ENCODE data around the gene PRLH.

The PRLH gene, protein sequence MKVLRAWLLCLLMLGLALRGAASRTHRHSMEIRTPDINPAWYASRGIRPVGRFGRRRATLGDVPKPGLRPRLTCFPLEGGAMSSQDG

DNA sequence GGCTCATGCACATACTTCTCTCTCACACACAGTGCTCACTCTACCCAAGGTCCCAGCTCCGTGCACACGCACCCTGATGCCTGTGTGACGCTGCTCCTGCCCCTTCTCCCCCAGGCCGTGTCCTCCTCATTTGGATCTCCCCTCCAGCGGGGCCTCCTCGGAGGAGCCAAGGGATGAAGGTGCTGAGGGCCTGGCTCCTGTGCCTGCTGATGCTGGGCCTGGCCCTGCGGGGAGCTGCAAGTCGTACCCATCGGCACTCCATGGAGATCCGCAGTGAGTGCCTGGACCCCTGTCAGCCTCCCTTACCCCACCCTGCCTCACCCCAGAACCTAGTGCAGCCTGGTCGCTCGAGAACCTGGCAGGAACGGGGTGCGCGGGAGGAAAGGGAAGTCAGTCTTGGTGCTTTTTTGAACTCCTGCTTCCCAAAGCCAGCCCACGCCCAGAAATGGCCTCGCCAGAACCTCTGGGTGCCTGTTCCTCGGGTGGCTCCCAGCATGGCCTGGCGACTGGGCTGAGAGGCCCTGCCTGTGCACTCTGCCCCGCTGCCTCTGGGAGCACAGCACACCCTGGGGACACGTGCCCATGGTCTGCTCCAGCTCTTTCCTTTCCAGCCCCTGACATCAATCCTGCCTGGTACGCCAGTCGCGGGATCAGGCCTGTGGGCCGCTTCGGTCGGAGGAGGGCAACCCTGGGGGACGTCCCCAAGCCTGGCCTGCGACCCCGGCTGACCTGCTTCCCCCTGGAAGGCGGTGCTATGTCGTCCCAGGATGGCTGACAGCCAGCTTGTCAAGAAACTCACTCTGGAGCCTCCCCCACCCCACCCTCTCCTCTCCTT is at the start of gene PRLH:
TSS of gene PRLH (plus strand) at position 174 of the 835 bp plus-strand sequence. CDS start at position 174, 0 bp downstream.
- DNase-seq (ENCODE audit: low spot score): no peak

DNA sequence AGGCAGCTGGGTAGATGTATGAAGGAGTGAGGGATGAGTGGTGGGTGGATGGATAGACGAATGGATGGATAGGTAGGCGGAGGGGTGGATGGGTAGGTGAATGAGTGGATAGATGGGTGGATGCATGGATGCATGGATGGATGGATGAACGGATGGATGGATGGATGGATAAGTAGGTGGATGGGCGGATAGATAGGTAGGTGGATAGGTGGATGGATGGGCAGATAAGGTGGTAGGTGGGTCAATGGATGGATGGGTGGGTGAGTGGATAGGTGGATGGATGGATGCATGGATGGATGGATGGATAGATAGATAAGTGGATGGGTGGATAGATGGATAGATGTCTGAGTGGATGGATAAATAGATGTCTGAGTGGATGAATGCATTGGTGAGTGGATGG is 49.2 kb upstream of the PRLH start:
- DNase-seq (ENCODE audit: low spot score): no peak

DNA sequence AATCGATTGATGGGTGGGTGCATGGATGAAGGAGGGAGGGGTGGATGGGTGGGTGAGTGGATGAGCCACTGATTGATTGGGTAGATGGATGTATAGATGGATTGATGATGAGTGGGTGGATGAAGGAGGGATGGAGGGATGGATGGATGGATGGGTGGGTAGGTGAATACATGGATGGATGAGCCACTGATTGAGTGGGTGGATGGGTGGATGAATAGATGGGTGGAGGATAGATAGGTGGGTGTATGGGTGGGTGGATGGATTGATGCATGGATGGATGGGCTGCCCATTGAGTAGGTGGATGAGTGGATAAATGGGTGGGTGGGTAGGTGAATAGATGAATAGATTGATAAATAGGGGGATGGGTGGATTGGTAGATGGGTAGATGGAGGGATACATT is 48.4 kb upstream of the PRLH start:
- no peak for DNase-seq (ENCODE audit: low spot score)

DNA sequence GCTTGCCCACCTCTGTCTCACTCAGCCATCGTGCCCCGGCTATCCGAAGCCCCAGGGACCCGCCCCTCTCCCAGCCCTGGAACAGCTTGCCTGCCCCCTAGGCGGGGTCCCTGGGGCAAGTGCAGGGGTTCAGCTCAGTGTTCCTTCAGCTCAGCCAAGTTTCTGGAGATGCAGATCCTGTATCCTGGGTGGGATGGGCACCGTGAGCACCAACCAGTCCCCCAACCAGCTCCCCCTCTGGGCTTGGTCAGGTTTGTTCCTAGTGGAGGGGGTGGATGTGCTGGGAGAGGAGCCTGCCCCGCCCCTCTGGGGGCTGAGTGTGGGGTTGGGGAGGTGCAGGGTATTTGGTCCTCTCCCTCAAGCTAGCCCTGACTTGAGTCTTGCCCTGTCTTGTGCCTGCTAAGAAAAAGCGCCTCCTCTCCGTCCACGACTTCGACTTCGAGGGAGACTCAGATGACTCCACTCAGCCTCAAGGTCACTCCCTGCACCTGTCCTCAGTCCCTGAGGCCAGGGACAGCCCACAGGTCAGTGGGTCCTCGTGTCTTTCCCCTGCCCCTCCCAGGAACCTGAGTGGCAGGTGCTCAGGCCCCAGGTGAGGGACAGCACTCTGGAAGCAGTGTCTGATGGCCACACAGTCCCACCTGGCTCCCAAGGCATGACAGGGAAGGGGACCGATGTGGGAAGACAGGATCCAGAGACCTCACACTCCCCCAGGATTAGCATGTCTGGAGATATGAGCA is 46.7 kb upstream of the PRLH start:
- no peak for DNase-seq (ENCODE audit: low spot score)

DNA sequence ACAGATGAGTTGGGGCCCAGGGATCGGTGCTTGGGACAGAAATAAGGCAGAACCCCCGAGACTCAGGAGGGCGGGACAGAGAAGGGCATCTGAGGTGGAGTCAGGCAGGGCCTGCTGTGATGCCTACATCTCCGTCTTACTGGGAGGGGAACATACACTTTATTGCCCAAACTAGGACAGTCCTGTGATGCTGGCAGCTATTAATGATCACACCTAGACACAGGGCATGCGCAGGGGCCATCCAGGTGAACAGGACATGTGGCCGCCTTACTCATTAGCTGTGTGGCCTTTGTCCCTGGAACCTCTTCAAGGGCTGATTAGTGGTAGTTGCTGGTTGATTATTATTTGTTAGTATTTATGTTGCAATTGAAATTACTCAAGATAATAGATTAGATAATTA is 46.1 kb upstream of the PRLH start:
- DNase-seq (ENCODE audit: low spot score): no peak

DNA sequence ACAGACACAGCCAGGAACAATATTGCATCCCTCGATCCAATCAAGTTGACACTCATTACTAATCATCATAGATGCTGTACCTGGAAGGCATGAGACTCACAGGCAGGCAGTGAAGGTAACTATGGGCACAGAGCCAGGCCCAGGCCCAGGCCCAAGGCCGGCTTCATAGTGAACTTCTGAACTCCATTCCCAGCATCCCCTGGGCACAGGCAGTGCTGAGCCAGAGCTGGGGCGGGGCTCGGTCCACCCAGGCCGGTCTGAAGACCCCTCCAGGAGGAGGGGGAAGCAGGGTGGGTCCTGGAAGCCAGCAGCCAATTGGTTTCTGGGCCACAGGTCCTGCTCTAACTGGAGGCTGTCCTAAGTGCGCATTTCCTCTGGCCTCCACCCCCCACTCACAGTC is 41.7 kb upstream of the PRLH start:
- no peak for DNase-seq (ENCODE audit: low spot score)

DNA sequence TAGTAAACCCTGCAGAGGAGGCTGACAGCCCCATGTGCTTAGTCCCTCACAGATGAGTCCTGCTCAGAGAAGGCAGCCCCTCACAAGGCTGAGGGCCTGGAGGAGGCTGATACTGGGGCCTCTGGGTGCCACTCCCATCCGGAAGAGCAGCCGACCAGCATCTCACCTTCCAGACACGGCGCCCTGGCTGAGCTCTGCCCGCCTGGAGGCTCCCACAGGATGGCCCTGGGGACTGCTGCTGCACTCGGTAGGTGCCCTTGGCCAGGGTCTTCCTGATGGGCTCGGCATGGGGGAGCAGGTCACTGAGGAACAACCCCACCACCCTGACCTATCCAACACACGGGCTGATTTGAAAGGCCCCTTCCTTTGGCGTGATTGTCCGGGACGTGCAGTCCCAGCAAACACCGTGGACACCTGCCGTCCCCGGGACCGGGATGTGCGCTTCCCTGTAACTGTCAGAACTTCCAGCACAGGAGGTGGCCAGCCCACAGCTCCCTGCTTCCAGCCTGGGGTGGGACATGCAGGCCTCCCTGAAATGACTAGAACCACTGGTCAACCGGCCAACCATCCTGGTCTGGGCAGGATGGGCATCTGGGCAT is 40.7 kb upstream of the PRLH start:
- DNase-seq (ENCODE audit: low spot score): no peak

DNA sequence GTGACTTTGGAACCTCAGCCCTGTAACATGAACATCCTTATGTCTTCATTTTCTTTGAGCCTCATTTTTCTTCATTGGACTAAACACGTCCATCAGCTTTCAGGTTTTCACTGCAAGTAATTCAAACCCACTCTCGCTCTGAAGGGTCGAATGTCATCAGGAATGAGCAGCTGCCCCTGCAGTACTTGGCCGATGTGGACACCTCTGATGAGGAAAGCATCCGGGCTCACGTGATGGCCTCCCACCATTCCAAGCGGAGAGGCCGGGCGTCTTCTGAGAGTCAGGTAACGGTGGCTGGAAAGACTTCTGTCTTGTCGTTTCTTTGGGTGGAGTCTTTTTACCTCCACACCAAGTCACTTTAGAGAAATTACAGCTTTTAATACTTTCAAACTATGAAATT is 39.1 kb upstream of the PRLH start:
- no peak for DNase-seq (ENCODE audit: low spot score)

DNA sequence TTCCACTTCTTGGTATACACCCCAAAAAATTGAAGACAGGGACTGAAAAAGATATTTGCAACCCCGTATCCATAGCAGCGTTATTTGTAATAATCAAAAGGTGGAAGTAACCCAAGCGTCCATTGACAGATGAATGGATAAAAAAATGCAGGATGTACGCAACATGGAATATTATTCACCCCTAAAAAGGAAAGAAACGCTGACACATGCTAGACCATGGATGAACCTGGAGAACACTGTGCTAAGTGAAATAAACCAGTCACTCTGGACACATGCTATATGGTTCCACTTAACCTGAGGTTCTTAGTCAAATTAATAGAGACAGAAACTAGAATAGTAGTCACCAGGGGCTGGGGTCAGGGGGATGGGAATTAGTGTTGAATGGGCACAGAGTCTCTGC is 38.6 kb upstream of the PRLH start:
- DNase-seq (ENCODE audit: low spot score): no peak

DNA sequence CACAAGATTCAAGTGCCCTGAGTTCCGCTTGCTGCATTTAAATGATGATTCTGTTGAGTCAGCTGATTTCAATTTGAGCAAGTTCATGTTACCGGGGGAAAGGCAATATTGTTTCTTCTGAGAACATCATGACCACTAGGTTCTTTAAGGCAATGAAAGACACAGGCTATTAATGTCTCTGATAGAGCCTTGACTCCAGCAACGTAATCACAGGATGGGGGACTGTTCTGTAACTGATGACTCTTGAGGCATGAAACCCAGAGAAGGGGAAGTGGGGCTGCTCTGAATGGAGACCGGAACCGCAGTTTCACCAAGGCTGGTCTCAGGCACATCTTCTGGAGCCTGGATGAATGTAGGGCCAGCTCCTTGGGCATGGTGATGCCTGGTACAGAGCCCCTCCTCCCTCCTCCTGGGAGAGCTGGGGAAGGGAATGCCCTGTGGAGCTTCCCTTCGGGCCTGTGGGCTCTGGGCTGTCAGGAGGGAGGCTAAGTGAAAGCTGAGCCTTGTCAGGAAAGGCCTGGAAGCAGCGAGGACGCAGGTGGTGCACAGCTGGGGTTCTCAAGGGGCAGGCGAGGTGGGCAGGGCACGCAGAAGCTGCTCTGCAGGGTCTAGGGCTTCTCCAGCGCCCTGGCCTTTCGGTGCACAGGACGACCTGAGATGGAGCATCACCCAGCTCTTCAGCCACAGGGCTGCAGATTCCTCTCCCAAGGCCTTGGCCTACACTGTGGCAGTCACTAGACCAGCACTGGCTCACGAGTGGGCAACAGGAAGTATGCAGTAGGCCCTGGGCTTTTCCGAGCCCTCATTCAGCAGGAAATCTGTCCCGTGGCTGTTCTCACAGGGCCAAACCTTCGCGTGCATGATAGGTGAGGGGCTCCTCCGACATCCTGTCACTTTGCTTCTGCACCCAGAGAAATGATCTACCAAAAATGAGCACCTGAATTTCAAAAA is 36.6 kb upstream of the PRLH start:
- no peak for DNase-seq (ENCODE audit: low spot score)

DNA sequence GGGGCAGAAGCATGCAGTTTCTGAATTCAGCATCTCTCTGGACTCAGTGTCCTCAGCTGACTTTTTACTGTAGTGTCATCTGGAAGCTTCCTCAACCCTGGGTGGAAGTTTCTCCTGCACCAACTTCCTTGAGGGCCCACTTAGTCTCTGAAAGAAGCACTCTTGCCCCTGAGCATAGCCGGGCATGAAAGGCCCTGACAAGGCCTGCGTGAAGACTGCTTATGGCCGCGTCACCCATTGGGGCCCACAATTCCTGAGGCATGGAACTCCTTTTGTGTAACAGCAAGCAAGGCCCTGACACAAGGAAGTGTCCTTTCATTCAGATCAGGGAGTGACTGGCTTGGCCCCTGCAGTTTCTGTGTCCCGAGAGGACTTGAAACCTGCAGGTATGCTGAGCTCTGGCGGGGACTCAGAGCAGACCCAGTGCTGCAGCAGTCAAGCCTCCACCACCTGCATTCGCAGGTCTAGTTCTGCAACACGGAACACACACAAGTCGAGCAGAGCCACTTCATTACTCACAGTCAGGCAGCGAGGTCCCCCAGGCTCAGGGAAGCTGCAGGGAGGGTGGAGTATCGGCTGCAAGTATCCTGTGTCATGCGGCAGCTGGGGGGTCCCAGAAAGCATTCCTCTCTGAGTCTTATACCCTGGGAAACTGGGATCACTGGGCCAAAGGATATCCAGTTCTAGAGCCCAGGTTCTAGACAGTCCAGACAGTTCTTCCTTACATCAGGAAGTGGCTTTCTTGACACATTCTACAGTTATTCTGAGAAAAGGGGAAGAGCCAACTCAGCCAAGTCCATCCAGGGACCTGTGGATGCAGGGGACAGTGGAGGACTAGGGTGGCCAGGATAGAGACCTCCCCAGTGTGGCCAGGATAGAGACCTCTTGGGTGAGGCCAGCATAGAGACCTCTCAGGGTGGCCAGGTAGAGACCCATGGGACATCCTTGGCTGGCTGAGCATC is 35.6 kb upstream of the PRLH start:
- no peak for DNase-seq (ENCODE audit: low spot score)

DNA sequence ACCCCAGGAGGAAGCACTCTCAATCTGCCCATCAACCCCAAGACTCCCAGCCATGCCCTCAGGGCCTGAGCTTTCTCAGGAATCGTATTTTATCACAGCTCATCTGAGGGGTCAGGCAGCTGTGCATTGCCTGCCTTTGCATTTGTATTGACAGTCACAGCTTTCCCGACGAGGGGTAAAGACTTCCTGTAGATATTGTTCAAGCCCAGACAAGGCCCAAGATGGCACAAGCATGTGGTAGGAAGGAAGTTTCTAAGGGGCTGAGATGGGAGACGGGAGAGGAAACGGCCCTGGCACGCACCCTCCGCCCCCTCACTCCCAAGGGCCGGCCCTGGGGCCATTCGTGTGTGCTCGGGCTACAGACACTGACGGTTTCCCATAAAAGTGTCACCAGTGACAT is 34.2 kb upstream of the PRLH start:
- no peak for DNase-seq (ENCODE audit: low spot score)

DNA sequence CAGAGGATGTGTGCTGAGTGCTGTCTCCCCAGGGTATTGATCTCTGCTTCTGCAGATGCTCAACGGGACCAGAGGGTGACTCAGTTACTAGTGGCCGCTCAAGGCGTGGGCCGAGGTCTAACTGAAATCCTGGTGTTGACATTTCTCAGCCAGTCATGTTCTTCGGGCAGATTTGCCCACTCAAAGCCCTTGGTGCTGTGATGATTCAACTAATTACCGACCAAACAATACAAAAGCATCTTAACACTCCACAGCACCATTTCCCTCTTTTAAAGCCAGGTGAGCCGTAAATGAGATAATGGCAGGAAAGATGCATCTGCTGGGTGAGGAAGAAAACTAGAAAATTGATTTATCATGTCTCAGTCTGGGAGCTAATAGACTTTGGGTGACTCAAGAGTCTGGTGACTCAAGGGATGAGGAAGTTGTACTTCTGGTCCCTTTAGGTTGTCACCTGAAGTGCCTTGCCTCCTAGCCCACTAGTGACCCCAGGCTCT is 32.7 kb upstream of the PRLH start:
- no peak for DNase-seq (ENCODE audit: low spot score)

DNA sequence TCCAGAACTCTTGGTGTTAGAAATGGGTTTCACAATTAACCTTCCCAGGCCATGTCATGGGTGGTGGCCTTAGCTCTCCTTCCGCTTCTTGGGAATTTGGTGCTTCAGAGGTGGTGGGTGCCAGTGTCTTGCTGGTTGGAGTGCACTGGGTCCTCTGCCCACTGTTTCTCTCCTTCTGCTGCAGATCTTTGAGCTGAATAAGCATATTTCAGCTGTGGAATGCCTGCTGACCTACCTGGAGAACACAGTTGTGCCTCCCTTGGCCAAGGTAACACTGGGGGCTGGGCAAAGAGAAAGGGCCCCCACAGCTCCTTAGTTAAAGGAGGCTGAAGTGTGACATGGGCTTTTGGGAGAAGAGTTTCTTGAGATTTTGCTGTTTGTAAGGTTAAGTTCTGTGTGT is 32.0 kb upstream of the PRLH start:
- DNase-seq (ENCODE audit: low spot score): no peak

DNA sequence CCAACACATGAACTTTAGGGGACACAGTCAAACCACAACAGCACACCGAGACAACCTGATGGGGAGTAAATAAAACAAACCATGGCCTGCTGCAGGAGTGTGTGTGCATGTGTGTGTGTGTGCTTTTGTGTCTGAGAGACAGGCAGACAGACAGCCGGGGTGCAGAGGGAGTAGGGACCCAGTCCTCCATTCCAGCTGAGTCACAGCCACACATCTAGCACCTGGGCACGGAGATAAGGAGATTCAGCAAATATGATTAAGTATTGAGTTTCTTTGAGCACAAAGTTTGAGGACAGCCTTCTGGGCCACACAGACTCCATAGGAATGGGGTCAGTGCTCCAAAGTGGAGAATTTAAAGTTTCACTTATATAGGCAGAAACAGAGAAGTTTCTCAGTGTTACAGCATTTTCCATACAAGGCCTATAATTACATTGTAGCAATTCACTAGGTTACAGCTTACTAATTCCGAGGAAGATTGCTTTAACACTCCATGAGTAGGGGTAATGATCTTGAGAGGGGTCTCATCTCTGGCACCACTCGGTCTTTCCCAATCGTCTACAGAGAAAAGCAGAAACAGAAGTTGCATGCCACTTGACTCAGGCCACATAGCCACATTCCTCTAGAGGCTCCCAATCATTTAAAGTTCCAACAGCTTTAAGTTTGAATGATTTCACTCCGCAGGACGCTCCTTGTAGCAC is 30.8 kb upstream of the PRLH start:
- no peak for DNase-seq (ENCODE audit: low spot score)

DNA sequence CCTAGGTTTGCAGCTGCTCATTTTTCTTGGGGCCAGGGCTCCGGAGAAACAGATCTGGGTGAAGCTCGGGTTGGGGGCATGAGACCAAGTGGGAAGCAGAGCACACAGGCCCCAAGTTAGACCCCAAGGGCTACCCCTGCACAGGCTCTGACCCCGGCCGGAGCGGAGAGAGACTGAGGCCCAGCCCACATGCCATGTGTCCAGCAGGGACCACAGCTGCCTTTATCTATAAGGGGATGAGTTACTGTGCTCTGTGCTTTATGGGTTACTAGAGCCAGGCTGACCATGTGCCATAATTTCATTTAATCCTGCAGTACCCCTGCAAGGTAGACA is 30.3 kb upstream of the PRLH start:
- DNase-seq (ENCODE audit: low spot score): no peak

DNA sequence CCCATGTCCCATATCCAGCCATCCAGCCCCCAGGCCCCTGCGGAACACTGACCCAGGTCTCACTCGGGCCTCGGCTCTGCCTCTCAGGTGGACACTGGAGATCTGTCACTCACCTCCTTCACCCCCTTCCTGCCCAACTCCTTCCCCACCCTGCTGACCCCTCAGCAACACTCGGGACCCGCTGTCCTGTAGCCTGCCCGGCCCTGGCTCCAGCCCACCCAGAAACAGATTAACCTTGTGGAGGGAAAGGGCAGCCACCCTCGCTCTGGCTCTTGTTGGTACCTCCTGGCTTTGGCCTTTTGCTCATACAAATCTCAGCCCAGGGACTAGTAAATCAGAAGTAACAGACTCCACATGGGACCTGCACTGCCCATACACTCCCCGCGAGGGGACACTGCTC is 29.8 kb upstream of the PRLH start:
- DNase-seq (ENCODE audit: low spot score): no peak

DNA sequence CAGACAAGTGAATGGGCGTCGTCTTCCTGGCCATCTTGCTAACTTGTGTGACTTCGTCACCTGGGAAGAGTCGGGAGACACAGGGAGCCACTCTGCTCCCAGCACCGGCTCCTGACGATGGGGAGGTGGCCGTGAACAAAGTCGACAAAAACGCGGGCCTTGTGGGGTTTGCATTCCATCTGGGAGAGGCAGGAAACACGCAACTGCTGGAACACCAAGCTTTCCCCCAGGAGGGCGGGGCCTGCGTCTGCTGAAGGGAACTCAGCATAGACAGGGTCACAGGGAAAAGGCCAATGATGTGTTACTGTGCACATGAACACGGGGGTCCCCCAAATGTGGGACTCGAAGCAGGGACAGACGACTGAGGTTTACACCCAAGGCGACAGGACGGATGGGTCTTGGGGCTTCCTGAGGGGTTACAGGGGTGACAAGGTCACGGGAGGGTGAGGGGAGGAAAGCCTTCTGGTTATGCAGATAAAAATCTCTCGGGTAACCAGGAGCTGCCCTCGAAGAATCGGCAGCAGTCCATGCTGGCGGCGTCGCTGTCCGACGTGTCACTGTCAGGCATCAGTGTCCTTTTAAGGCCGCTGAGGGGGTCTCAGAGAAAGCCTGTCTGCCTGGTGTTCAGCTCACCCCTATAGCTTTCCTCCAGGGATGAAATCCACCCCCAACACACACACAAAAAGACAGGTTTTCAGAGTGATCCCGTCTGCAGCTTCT is 28.2 kb upstream of the PRLH start:
- DNase-seq (ENCODE audit: low spot score): no peak

DNA sequence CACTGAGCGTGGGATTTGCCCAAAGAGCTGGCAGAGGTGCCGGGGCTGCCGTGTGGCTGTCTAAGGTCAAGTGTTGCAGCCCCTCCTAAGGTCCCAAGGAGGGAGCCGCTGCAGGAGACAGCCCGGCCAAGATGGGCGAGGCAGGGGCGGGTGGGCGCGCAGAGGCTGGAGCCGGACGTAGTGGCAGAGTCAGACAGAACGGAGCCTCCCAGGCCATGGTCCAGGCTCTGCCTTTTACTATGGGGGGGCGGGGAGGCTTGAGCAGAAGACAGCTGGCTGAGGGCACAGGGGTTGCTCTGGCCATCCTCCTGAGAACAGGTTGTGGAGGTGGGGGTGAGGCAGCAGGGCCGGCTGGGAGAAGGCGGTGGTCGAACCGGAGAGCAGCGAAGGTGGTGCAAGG is 27.5 kb upstream of the PRLH start:
- DNase-seq (ENCODE audit: low spot score): no peak
